Panc1 (cell line): ENCODE data around the gene ACSL5. TPM values are rescaled to one million over a fixed set of nuclear protein-coding genes. Genes with fewer than 3 reads are reported as not detected.
"Not testable (repeated sequence)": the region's sequence is repeated elsewhere in the genome, so short reads cannot be mapped to it uniquely, and the experiment has no call there.

Experiments used
- ATAC-seq: fragments of 200-7000 bp; cut with Tn5 transposase; 2 replicates; pipeline ENCODE4 v1.9.1; 2020; ENCODE audit warnings: mild to moderate bottlenecking, moderate library complexity
- BruUV-seq: library from RNA; stranded (reverse); fragments of 400-500 nt; replicated peaks from 2 replicates; lab custom pipeline; 2021; lab: Mats Ljungman, UMichigan
- CTCF ChIA-PET: fragments of 300-600 bp; sonication (Branson Sonifier 250); formaldehyde crosslinking; loops from one replicate; lab custom pipeline; 2022; ENCODE audit warnings: antibody characterized with exemption; lab: Charles Lee
- POLR2A ChIA-PET: fragments of 300-600 bp; sonication (Branson Sonifier 250); formaldehyde crosslinking; loops from one replicate; lab custom pipeline; 2022; ENCODE audit warnings: antibody characterized with exemption; lab: Charles Lee
- DNase-seq: peaks from one replicate; pipeline ENCODE4 v3.0.0-alpha.2; 2010; ENCODE audit warnings: low read depth, low spot score
- H3K27ac ChIP-seq: 2 replicates; pipeline ENCODE4 v1.5.1; 2011; ENCODE audit warnings: mild to moderate bottlenecking, low read length, inconsistent platforms
- H3K27me3 ChIP-seq: fragments of 200-500 bp; sonication (Bioruptor generic); 2 replicates; pipeline ENCODE4 v1.6.0; 2014; ENCODE audit warnings: low read length, inconsistent platforms; ENCODE audit not compliant: control insufficient read depth, insufficient read depth
- H3K36me3 ChIP-seq: fragments of 200-500 bp; sonication (Bioruptor generic); 2 replicates; pipeline ENCODE4 v1.5.1; 2014; ENCODE audit warnings: inconsistent platforms, mild to moderate bottlenecking, low read length, moderate library complexity; ENCODE audit not compliant: control insufficient read depth, insufficient read depth
- H3K4me1 ChIP-seq: 2 replicates; pipeline ENCODE4 v1.5.1; 2011; ENCODE audit warnings: inconsistent platforms, mild to moderate bottlenecking, low read length, moderate library complexity; ENCODE audit not compliant: control insufficient read depth, insufficient read depth
- H3K4me3 ChIP-seq, 2 experiments: 2 replicates each; pipeline ENCODE4 v1.5.1; 2011 to 2012; ENCODE audit warnings: low read depth in 2 of 2, low read length in 2 of 2, mild to moderate bottlenecking in 2 of 2, inconsistent platforms in 1 of 2, moderate library complexity in 1 of 2
- H3K9me3 ChIP-seq: fragments of 200-500 bp; sonication (Bioruptor generic); 2 replicates; pipeline ENCODE4 v1.5.1; 2014; ENCODE audit warnings: low read depth, mild to moderate bottlenecking, inconsistent platforms, low read length, moderate library complexity; ENCODE audit not compliant: control insufficient read depth, insufficient read depth
- POLR2AphosphoS5 ChIP-seq: IDR thresholded peaks from 2 replicates; pipeline ENCODE4 v1.6.1; 2012; ENCODE audit warnings: mild to moderate bottlenecking, low read depth, low read length, moderate library complexity
- SIN3A ChIP-seq: IDR thresholded peaks from 2 replicates; pipeline ENCODE4 v1.6.1; 2012; ENCODE audit warnings: low read depth, mild to moderate bottlenecking, low read length, moderate library complexity, borderline replicate concordance; ENCODE audit not compliant: insufficient read depth
- TCF7L2 ChIP-seq: IDR thresholded peaks from 2 replicates; pipeline ENCODE4 v1.6.1; 2011; ENCODE audit warnings: mild to moderate bottlenecking, low read depth, low read length, inconsistent platforms
- in situ Hi-C: cut with HindIII; loops from 2 replicates; pipeline ENCODE4 v1.10.0; 2016; ENCODE audit warnings: low sequenced_read_pairs, low pct_unique_long_range_greater_than_20kb
- intact Hi-C: fragments of 100-400 bp; cut with micrococcal nuclease; formaldehyde crosslinking; loops from one replicate; pipeline ENCODE4 v1.10.0; 2022; ENCODE audit not compliant: unreplicated experiment
- total RNA-seq: library from RNA; stranded (reverse); gene quantifications from one replicate; pipeline ENCODE4 v1.2.1, GENCODE V29; 2021; ENCODE audit not compliant: unreplicated experiment
- TF ChIP-seq, protein P1 (sequence below): fragments of 450-650 bp; IDR thresholded peaks from 2 replicates; pipeline ENCODE4 v1.5.1; 2017; ENCODE audit warnings: mild to moderate bottlenecking
- TF ChIP-seq, protein P2 (sequence below), 2 experiments: IDR thresholded peaks; 2 replicates each; pipeline ENCODE4 v1.6.1; 2011 to 2012; ENCODE audit warnings: low read depth in 2 of 2, control low read depth in 1 of 2, low read length in 1 of 2, mild to moderate bottlenecking in 1 of 2, moderate library complexity in 1 of 2; ENCODE audit not compliant: insufficient read depth in 1 of 2

Gene ACSL5
- total RNA-seq, 1 experiment from 2014 or later, result 2.4 TPM

DNA sequence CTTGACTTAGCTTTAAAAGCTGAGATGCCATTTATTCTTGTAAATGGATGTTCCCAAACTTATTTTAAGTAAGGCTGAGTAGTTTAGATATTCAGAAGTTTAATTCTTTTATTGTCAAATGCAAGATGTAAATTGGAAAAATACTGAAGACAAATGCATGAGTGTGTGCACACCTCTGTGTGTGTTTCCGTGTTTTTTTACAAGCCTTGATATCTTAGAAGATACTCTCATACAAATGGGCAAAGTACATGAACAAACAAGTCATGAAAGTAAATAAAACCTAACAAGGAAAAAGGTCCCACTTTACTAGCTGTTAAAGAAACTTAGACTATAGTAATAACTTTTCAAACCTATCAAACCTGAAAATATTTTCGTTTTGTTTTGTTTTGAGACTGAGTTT lies 29.0 kb downstream of the ACSL5 start:
- Histone ChIP-seq H3K9me3 (no peaks in the 10 kb centered on the region), H3K27ac (no peak overlapping the region), H3K4me3 (no peak overlapping the region), H3K36me3 (no peaks in the 10 kb centered on the region), H3K4me1 (no peaks in the 10 kb centered on the region), H3K27me3 (peaks cover 19% of the 10 kb centered on the region)
- ChIA-PET CTCF (no interaction called here), POLR2A (no interaction called here)
- BruUV-seq, result no TSS peak
- DNase-seq (no peak), ATAC-seq (no peak)
- in situ Hi-C loops (no loop called here), intact Hi-C loops (no loop called here)
- TF ChIP-seq SIN3A (no peak), POLR2AphosphoS5 (no peak), TCF7L2 (no peak)
- TF ChIP-seq, protein P1, sequence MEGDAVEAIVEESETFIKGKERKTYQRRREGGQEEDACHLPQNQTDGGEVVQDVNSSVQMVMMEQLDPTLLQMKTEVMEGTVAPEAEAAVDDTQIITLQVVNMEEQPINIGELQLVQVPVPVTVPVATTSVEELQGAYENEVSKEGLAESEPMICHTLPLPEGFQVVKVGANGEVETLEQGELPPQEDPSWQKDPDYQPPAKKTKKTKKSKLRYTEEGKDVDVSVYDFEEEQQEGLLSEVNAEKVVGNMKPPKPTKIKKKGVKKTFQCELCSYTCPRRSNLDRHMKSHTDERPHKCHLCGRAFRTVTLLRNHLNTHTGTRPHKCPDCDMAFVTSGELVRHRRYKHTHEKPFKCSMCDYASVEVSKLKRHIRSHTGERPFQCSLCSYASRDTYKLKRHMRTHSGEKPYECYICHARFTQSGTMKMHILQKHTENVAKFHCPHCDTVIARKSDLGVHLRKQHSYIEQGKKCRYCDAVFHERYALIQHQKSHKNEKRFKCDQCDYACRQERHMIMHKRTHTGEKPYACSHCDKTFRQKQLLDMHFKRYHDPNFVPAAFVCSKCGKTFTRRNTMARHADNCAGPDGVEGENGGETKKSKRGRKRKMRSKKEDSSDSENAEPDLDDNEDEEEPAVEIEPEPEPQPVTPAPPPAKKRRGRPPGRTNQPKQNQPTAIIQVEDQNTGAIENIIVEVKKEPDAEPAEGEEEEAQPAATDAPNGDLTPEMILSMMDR, result no peak
- TF ChIP-seq, protein P2, sequence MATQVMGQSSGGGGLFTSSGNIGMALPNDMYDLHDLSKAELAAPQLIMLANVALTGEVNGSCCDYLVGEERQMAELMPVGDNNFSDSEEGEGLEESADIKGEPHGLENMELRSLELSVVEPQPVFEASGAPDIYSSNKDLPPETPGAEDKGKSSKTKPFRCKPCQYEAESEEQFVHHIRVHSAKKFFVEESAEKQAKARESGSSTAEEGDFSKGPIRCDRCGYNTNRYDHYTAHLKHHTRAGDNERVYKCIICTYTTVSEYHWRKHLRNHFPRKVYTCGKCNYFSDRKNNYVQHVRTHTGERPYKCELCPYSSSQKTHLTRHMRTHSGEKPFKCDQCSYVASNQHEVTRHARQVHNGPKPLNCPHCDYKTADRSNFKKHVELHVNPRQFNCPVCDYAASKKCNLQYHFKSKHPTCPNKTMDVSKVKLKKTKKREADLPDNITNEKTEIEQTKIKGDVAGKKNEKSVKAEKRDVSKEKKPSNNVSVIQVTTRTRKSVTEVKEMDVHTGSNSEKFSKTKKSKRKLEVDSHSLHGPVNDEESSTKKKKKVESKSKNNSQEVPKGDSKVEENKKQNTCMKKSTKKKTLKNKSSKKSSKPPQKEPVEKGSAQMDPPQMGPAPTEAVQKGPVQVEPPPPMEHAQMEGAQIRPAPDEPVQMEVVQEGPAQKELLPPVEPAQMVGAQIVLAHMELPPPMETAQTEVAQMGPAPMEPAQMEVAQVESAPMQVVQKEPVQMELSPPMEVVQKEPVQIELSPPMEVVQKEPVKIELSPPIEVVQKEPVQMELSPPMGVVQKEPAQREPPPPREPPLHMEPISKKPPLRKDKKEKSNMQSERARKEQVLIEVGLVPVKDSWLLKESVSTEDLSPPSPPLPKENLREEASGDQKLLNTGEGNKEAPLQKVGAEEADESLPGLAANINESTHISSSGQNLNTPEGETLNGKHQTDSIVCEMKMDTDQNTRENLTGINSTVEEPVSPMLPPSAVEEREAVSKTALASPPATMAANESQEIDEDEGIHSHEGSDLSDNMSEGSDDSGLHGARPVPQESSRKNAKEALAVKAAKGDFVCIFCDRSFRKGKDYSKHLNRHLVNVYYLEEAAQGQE (IDR thresholded peaks at IDR 0.05; ENCODE audit: insufficient read depth in 1 of 2, low read depth in 2 of 2, low read length in 1 of 2), result no peak

DNA sequence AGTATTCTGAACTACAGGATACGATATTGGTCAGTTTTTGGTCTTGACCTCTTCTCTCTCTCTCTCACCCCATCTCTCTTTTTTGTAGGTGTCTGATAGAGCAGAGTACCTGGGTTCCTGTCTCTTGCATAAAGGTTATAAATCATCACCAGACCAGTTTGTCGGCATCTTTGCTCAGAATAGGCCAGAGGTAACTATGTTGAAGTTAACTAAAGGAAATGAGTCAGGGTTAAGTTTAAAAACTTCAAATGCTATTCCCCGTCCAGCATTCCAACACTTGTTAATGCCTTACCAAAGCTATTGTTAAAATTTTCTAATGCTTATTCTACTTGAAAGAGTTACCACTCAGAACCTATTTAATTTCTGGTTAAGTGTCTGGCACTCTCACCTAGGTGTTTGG lies 30.7 kb downstream of the ACSL5 start:
- BruUV-seq, result no TSS peak
- in situ Hi-C loops, result no loop called here
- H3K4me1 ChIP-seq, result no peaks in the 10 kb centered on the region
- DNase-seq (no peak), ATAC-seq (no peak)
- ChIA-PET CTCF (no interaction called here), POLR2A (no interaction called here)
- peaks cover 22% of the 10 kb centered on the region for H3K27me3 ChIP-seq
- TF ChIP-seq TCF7L2, result no peak
- TF ChIP-seq, protein P2 (IDR thresholded peaks at IDR 0.05; ENCODE audit: insufficient read depth in 1 of 2, low read depth in 2 of 2, low read length in 1 of 2), result no peak
- TF ChIP-seq SIN3A, result no peak
- TF ChIP-seq, protein P1, result no peak
- no peak for TF ChIP-seq POLR2AphosphoS5
- H3K4me3 ChIP-seq, result no peak overlapping the region
- H3K9me3 ChIP-seq, result no peaks in the 10 kb centered on the region
- no peaks in the 10 kb centered on the region for H3K36me3 ChIP-seq
- intact Hi-C loops, result no loop called here
- H3K27ac ChIP-seq, result no peak overlapping the region

- H3K4me3 ChIP-seq, in situ Hi-C loops, BruUV-seq, H3K36me3 ChIP-seq, H3K4me1 ChIP-seq, intact Hi-C loops, ATAC-seq, H3K27ac ChIP-seq, H3K9me3 ChIP-seq, DNase-seq, POLR2A ChIA-PET: not testable (repeated sequence)
- CTCF ChIA-PET, result interaction anchor here (0.7 kb wide), 1 partner anchor 10 kb away, joined by 4 read pairs; no protein-coding TSS in a partner anchor
- peaks cover 27% of the 10 kb centered on the region for H3K27me3 ChIP-seq
Observed at GRCh38 chr10:112406806-112407205, 32.9 kb downstream of the ACSL5 start.
